ENCODE results near the gene GSK3B. TPM values are rescaled to one million over a fixed set of nuclear protein-coding genes. Genes with fewer than 3 reads are reported as not detected.

The GSK3B gene
- total and polyA plus RNA-seq, 2 donors (not counting 1 experiment from before 2014, with no cell fraction given) = 37.3 to 44.8 TPM

GRCh38 chr3:120066634-120067033, 27.6 kb downstream of the GSK3B start:
- peaks cover 6% of the 10 kb centered on the region for H4K20me1 ChIP-seq (ENCODE audit: control insufficient read depth, extremely low read depth, insufficient read depth, low read length)
- H3K27me3 ChIP-seq (ENCODE audit: control insufficient read depth, insufficient read depth, low read length) = no peaks in the 10 kb centered on the region
- H3K9me3 ChIP-seq (ENCODE audit: control insufficient read depth, insufficient read depth, low read depth, low read length) = no peaks in the 10 kb centered on the region
- H3K9ac ChIP-seq (ENCODE audit: insufficient read depth, low read length) = no peak overlapping the region
- no peaks in the 10 kb centered on the region for H3K4me1 ChIP-seq (ENCODE audit: control insufficient read depth, extremely low read depth, insufficient read depth, low read length)
- no peak for DNase-seq (ENCODE audit: low read depth in 2 of 2)
- H3K27ac ChIP-seq (ENCODE audit: insufficient read depth, low read length) = no peak overlapping the region
- H3K79me2 ChIP-seq (ENCODE audit: control insufficient read depth, insufficient read depth, low read length) = peaks cover 84% of the 10 kb centered on the region
- no peak overlapping the region for H3K4me2 ChIP-seq (ENCODE audit: extremely low read depth, insufficient read depth, low read length)
- TF ChIP-seq EZH2 (IDR thresholded peaks at IDR 0.05; ENCODE audit: low read length, missing control alignments) = no peak
- TF ChIP-seq CTCF (conservative IDR thresholded peaks at IDR 0.05 in 1 of 2, IDR thresholded peaks at IDR 0.05 in 1 of 2; ENCODE audit: low read depth in 1 of 2, low read length in 2 of 2) = no peak
- no peak overlapping the region for H3K4me3 ChIP-seq (replicated peaks in 1 of 4; ENCODE audit: control extremely low read depth in 1 of 4, insufficient read depth in 1 of 4, low read depth in 3 of 4, low read length in 4 of 4)
- no peak overlapping the region for H2AFZ ChIP-seq (ENCODE audit: low read length)
- H3K36me3 ChIP-seq (ENCODE audit: control insufficient read depth, insufficient read depth, low read length) = no peaks in the 10 kb centered on the region

GRCh38 chr3:120064641-120065040, 29.6 kb downstream of the GSK3B start:
- Histone ChIP-seq H3K79me2 (ENCODE audit: control insufficient read depth, insufficient read depth, low read length) (peaks cover 84% of the 10 kb centered on the region), H2AFZ (ENCODE audit: low read length) (no peak overlapping the region), H4K20me1 (ENCODE audit: control insufficient read depth, extremely low read depth, insufficient read depth, low read length) (peaks cover 6% of the 10 kb centered on the region), H3K27ac (ENCODE audit: insufficient read depth, low read length) (no peak overlapping the region), H3K9ac (ENCODE audit: insufficient read depth, low read length) (no peak overlapping the region), H3K9me3 (ENCODE audit: control insufficient read depth, insufficient read depth, low read depth, low read length) (no peaks in the 10 kb centered on the region), H3K27me3 (ENCODE audit: control insufficient read depth, insufficient read depth, low read length) (no peaks in the 10 kb centered on the region), H3K4me3 (replicated peaks in 1 of 4; ENCODE audit: control extremely low read depth in 1 of 4, insufficient read depth in 1 of 4, low read depth in 3 of 4, low read length in 4 of 4) (no peak overlapping the region), H3K36me3 (ENCODE audit: control insufficient read depth, insufficient read depth, low read length) (no peaks in the 10 kb centered on the region), H3K4me2 (ENCODE audit: extremely low read depth, insufficient read depth, low read length) (no peak overlapping the region), H3K4me1 (ENCODE audit: control insufficient read depth, extremely low read depth, insufficient read depth, low read length) (no peaks in the 10 kb centered on the region)
- peak in 1 of 2 donors; percentile 7 for DNase-seq (ENCODE audit: low read depth in 2 of 2)
- no peak for TF ChIP-seq EZH2 (IDR thresholded peaks at IDR 0.05; ENCODE audit: low read length, missing control alignments)
- TF ChIP-seq CTCF (conservative IDR thresholded peaks at IDR 0.05 in 1 of 2, IDR thresholded peaks at IDR 0.05 in 1 of 2; ENCODE audit: low read depth in 1 of 2, low read length in 2 of 2) = no peak

GRCh38 chr3:120062474-120062873, 31.8 kb downstream of the GSK3B start:
- H4K20me1 ChIP-seq (ENCODE audit: control insufficient read depth, extremely low read depth, insufficient read depth, low read length) = peaks cover 6% of the 10 kb centered on the region

More at GRCh38 chr3:120062474-120062873, 31.8 kb downstream of the GSK3B start:
- peaks cover 84% of the 10 kb centered on the region for H3K79me2 ChIP-seq (ENCODE audit: control insufficient read depth, insufficient read depth, low read length)
- TF ChIP-seq CTCF (conservative IDR thresholded peaks at IDR 0.05 in 1 of 2, IDR thresholded peaks at IDR 0.05 in 1 of 2; ENCODE audit: low read depth in 1 of 2, low read length in 2 of 2) (no peak), EZH2 (IDR thresholded peaks at IDR 0.05; ENCODE audit: low read length, missing control alignments) (no peak)
- no peak overlapping the region for H2AFZ ChIP-seq (ENCODE audit: low read length)
- DNase-seq (ENCODE audit: low read depth in 2 of 2) = peak; percentile 9 to 19
- H3K4me1 ChIP-seq (ENCODE audit: control insufficient read depth, extremely low read depth, insufficient read depth, low read length) = no peaks in the 10 kb centered on the region
- H3K9ac ChIP-seq (ENCODE audit: insufficient read depth, low read length) = no peak overlapping the region
- H3K4me3 ChIP-seq (replicated peaks in 1 of 4; ENCODE audit: control extremely low read depth in 1 of 4, insufficient read depth in 1 of 4, low read depth in 3 of 4, low read length in 4 of 4) = no peak overlapping the region
- H3K9me3 ChIP-seq (ENCODE audit: control insufficient read depth, insufficient read depth, low read depth, low read length) = no peaks in the 10 kb centered on the region
- H3K36me3 ChIP-seq (ENCODE audit: control insufficient read depth, insufficient read depth, low read length) = no peaks in the 10 kb centered on the region
- H3K27me3 ChIP-seq (ENCODE audit: control insufficient read depth, insufficient read depth, low read length) = no peaks in the 10 kb centered on the region
- H3K27ac ChIP-seq (ENCODE audit: insufficient read depth, low read length) = no peak overlapping the region
- H3K4me2 ChIP-seq (ENCODE audit: extremely low read depth, insufficient read depth, low read length) = no peak overlapping the region

All from fibroblast of lung (primary cell).